ENCODE results near the gene DPP3.
"Not testable (repeated sequence)": the region's sequence is repeated elsewhere in the genome, so short reads cannot be mapped to it uniquely, and the experiment has no call there.

Gene DPP3

GRCh38 chr11:66532784-66533183 is 52.5 kb downstream of the DPP3 start:
- DNase-seq (ENCODE audit: low read depth in 2 of 2): no peak

DNA sequence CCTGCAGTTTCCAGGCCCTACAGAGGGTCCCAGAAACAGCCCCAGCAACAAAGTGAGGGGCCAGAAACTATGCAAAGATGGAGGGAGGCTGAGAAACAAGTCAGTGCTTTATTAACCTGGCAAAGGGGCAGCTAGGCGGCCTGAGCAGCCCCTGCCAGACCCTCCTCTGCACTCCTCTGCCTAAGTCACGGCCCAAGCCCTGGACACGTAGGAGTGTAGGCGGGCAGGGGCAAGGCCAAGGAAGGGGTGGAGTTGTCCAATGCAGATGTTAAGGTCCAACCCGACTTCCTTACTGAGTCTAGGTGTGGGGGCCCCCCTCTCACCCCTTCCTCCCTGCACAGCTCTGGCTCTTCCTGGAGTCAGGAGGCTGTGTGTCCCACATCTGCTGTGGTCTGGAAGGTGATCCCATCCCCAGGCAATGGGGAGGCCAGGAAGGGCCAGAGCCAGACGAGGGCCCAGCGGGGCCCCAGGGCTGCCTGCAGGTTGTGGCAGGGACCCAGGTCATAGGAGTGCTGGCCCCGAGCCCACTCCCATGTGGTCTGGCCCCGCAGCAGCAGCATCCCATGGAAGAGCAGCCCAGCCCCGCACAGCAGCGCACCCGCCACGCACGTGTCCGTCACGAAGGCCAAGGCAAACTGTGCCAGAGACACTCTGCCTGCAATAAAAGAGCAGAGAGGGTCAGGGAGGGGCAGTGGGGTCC is 59.1 kb downstream of the DPP3 start:
- no peak for DNase-seq (ENCODE audit: low read depth in 2 of 2)

DNA sequence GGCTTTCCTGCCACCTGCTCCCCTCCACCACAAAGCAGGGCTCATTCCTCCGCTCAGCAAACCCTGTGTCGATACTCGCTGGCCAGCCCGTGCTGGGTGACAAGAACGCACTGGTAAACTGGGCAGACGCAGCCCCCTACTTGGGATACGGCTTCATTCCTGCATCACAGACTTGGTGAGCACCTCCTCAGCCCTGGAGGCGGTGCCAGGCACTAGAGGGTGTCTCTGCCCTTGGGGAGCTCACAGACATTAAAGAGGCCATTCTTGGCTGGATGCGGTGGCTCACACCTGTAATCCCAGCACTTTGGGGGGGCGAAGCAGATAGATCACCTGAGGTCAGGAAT is 59.6 kb downstream of the DPP3 start:
- no peak for DNase-seq (ENCODE audit: low read depth in 2 of 2)

DNA sequence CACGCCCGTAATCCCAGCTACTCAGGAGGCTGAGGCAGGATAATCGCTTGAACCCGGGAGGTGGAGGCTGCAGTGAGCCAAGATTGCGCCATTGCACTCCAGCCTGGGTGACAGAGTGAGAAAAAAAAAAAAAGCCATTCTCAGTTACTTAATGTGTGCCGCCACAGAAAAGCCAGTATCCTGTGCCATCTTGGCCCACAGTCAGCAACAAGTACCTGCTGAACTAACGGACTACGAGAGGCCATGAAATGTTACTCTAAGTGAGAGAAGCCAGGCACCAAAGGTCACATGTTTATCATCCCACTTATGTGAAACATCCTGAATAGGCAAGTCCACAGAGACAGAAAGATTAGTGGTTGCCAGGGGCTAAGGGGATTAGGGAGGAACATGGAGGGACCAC is 60.4 kb downstream of the DPP3 start:
- not testable (repeated sequence) for DNase-seq (ENCODE audit: low read depth in 2 of 2)

DNA sequence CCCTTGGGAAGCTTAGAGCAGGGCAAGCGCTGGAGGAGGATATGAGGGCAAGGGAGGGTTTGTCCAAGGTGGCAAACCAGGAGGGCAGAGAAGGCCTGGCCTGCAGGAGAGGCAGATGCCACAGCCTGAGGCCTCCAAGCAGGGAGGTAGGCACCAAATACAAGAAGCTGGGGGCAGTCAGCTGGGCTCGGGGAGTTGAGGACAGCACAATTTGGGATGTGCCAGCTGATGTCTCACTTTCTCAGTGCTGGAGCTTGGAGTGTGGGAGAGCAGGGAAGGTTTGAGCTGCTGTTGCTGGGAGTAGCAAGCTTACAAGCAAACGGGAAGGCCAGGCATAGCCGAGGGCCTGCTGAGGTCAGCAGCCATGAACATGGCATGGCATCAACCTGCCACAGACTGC is 61.7 kb downstream of the DPP3 start:
- DNase-seq (ENCODE audit: low read depth in 2 of 2): no peak

DNA sequence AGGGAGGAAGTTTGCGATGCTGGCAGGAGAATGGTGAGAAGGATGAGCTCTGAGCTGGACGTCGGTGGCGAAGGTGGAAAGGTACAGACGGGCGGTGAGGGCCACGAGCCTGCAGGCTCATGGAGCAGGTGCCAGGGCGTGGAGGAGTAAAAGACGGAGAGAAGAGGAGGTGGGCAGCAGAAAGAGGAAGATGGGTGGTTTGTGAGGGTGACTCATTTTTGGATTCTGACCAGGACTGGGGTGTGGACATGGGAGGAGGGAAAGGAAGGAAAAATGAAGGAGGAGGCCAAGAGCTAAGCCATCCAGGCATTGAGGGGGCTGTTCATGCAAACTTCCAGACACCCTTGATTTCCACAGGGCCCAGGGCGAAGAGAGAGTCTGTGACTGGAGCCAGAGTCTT is 62.1 kb downstream of the DPP3 start:
- no peak for DNase-seq (ENCODE audit: low read depth in 2 of 2)

GRCh38 chr11:66543263-66544107 is 63.3 kb downstream of the DPP3 start:
- peak in 1 of 2 experiments; percentile 11 for DNase-seq (ENCODE audit: low read depth in 2 of 2)

GRCh38 chr11:66544952-66545351 is 64.7 kb downstream of the DPP3 start:
- DNase-seq (ENCODE audit: low read depth in 2 of 2): not testable (repeated sequence)

GRCh38 chr11:66545701-66546367 is 65.6 kb downstream of the DPP3 start, which contains the start of gene ZDHHC24:
Gene ZDHHC24 (minus strand): TSS chr11:66546048. CDS start chr11:66546003, 45 bp downstream.
- DNase-seq (ENCODE audit: low read depth in 2 of 2): peak; percentile 94

DNA sequence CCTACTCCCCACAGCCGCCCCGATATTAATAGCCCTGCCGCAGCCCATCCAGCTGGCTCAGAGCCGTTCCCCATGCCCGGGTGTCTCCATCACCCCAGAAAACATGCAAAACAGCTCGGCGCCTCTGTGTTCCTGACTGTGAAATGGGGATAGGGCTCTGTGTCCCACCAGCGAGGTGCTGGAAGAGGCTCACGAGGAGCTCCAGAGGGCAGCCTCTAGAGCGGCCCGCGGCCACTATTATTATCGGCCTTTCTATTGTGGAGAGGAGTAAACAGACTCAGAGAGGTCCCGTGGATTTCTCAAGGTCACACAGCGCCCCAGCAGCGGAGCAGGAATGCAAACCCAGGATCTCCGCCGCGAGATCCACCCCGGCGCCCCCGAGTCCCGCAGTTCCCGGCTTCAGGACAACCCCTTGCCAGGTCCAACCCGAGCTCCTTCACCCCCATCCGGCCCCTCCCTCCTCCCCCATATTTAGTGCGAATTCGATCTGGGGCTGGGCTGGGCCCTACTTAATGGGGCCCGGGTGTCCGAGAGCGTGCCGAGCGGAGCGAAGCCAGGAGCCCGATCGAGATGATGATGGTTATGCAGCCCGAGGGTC is 66.2 kb downstream of the DPP3 start, which contains the start of gene ACTN3:
Gene ACTN3, plus strand, starts transcription at position 536 of the 598 bp plus-strand sequence. Its CDS starts 35 bp downstream, at position 571.
- peak in 1 of 2 experiments; percentile 13 for DNase-seq (ENCODE audit: low read depth in 2 of 2)

GRCh38 chr11:66546966-66547661 is 66.9 kb downstream of the DPP3 start:
- no peak for DNase-seq (ENCODE audit: low read depth in 2 of 2)

GRCh38 chr11:66547662-66548009 is 67.4 kb downstream of the DPP3 start:
- no peak for DNase-seq (ENCODE audit: low read depth in 2 of 2)

GRCh38 chr11:66548041-66548440 is 67.8 kb downstream of the DPP3 start:
- no peak for DNase-seq (ENCODE audit: low read depth in 2 of 2)

DNA sequence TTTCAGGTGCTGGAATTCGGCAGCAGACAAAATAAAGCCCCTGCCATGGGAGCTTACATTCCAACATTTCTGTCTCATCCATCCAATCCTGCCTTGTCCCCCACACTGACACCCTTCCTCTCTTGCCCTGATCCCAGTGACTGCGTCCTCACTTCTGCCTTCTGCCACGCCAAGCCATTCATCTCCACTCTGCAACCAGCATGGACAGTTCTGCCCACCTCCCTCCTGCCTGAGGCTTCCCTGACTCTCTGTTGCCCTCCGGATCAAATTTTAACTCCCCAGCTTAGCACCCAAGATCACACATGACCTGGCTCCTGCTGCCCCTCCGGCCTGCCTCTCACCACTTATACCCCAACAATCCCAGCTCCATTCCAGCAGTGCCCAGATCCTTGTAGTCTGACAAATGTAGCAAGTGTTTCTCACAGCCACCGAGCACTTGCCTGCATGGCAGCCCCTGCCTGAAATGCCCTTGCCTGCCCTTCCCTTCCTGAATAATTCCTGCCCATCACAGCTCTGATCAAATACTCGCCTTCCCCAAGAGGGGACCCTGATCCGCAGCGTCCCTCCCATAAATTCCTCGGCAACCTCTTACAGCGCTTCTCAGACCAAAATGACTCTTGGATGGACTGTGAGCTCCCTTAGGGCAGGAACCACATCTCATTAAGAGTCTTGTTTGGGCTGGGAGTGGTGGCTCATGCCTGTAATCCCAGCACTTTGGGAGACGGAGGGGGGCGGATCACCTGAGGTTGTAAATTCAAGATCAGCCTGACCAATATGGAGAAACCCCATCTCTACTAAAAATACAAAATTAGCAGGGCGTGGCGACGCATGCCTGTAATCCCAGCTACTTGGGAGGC is 68.8 kb downstream of the DPP3 start:
- no peak for DNase-seq (ENCODE audit: low read depth in 2 of 2)

- no peak for DNase-seq (ENCODE audit: low read depth in 2 of 2)
Observed at GRCh38 chr11:66549696-66550095, 69.5 kb downstream of the DPP3 start.

DNA sequence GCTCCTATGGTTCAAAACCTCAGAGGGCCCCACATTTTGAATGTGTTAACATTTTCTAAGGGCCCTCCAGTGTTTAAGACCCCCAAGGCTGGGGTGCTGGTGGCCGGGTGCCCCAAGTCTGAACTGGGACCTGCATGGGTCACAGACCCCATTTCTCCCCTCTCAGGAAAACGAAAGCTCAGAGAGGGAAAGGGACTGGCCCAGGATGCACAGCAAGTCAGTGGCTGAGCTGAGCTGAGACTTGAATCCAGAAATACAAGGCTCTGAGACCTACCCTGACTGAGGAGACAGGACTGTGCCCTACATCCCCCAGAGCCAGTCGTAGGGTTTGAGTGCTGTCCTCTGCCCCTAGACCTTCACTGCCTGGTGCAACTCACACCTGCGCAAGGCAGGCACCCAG is 70.7 kb downstream of the DPP3 start:
- no peak for DNase-seq (ENCODE audit: low read depth in 2 of 2)

- DNase-seq (ENCODE audit: low read depth in 2 of 2): no peak
Observed at GRCh38 chr11:66554602-66555001, 74.4 kb downstream of the DPP3 start.

DNA sequence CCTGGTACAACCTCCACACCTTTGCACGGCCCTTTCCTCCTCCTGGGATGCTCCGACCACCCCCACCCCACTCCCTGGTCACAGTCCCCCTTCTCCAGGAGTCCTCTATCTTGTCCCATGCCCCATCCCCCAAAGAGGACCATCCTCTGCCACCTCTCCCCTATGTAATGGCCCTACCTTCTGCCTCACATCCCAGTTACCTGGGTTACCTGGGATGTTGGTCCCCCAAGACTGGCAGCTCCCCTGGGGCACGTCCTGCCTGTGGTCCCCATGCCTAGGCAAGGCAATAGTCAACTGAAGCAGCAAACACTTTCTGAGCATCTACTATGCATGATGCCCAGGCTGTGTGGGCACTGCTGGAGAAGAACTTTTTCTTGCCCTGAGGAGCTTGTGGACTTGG is 75.2 kb downstream of the DPP3 start:
- DNase-seq (ENCODE audit: low read depth in 2 of 2): no peak

- DNase-seq (ENCODE audit: low read depth in 2 of 2): no peak
Observed at GRCh38 chr11:66556086-66556485, 75.9 kb downstream of the DPP3 start.

- no peak for DNase-seq (ENCODE audit: low read depth in 2 of 2)
Observed at GRCh38 chr11:66557733-66558326, 77.6 kb downstream of the DPP3 start.
